Right kidney (tissue), 1 donor: ENCODE measurements around the gene PLXNA1.

Experiments used
- DNase-seq: peaks from one replicate; pipeline ENCODE4 v3.0.0-alpha.2; 2016

Gene PLXNA1

DNA sequence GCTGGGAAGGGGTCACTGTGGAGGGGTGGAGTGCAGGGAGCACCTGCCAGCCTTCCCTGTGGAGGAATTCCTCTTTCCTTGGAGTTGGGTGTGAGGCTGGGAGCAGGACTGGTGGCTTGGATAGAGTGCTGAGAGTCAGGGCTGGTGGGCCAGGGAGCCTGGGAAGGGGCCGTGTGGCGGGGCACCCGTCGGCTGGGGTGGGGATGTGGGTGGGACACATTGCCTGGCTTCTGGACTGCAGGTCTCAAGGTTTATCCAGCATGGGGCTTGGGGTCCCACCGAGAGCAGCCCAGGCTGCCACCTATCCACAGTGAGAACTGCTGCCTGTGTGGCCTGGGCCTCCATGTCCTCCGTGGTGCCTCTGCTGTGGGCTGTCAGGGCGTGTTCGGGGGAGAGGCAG lies 4.7 kb downstream of the PLXNA1 start:
- no peak for DNase-seq

- no peak for DNase-seq
These were observed 5.6 kb downstream of the PLXNA1 start for GRCh38 chr3:126988451-126989021.

DNA sequence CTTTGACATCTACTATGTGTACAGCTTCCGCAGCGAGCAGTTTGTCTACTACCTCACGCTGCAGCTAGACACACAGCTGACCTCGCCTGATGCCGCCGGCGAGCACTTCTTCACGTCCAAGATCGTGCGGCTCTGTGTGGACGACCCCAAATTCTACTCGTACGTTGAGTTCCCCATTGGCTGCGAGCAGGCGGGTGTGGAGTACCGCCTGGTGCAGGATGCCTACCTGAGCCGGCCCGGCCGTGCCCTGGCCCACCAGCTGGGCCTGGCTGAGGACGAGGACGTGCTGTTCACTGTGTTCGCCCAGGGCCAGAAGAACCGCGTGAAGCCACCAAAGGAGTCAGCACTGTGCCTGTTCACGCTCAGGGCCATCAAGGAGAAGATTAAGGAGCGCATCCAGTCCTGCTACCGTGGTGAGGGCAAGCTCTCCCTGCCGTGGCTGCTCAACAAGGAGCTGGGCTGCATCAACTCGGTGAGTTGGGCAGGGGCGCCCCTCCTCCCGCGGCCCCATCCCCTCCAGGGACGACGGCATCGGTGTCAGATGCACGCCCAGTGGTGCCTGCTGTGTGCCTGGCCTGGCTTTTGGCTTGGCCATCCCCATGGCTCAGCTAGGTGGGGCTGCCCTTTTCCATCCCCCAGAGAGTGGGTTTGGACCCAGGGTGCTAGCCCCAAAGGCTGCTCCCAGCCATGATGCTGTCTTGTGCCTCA lies 6.6 kb downstream of the PLXNA1 start:
- DNase-seq = no peak

- DNase-seq = no peak
These were observed 7.2 kb downstream of the PLXNA1 start for GRCh38 chr3:126990024-126990700.

- no peak for DNase-seq
These were observed 8.0 kb downstream of the PLXNA1 start for GRCh38 chr3:126990890-126991289.

DNA sequence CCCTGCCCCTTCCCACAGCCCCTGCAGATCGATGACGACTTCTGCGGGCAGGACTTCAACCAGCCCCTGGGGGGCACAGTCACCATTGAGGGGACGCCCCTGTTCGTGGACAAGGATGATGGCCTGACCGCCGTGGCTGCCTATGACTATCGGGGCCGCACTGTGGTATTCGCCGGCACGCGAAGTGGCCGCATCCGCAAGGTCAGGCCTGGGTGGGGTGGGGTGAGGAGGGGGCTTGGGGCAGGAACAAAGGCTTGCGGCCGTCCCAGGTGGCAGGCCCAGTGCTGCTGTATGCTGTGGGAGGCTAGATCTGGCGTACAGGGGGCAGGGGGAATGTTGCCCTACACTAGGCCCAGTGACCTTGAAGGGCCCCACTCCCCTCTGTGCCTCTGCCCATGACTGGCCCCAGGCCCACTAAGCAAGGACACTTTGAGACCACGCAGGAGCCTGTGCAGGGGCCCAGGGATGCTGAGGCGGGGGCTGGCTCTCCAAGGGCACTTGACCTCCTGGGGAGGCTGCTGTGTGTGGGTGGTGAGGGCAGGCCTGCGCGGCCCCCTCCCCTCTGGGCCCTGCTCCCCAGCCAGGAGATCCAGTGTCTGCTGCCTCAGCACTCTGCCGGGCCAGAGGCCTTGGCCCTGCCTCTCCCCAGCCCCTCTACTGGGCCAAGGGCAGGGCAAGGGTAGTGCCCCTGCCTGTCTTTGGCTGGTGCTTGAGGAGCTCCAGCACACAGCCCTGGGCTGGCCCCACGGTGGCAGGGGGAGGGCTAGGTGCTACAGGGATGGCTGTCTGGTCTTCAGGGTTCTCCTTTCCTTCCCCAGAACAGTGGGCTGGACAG lies 8.7 kb downstream of the PLXNA1 start:
- DNase-seq = no peak

- DNase-seq = no peak
These were observed 9.3 kb downstream of the PLXNA1 start for GRCh38 chr3:126992216-126992615.

- DNase-seq = no peak
These were observed 9.9 kb downstream of the PLXNA1 start for GRCh38 chr3:126992776-126993175.

DNA sequence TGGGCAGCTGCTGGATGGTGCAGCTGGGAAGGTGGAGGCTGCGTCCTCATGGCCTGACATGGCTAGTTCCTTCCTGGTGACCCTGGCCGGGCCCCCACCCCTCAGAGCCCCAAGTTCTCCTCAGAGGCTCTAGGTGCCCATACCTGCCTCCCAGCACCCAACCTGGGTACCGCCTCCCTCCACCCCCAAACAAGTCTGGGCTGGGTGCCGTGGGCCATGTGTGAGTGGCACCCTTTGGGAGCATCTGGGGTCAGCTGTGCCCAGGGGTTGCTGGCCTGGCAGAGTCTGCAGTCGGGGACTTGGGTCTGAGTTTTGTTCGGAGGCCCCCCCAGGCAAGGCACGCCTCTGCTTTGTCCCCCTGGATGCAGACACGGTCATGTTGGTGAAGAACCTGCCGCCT lies 10.5 kb downstream of the PLXNA1 start:
- no peak for DNase-seq

GRCh38 chr3:126994661-126995245 lies 11.8 kb downstream of the PLXNA1 start:
- DNase-seq = no peak

DNA sequence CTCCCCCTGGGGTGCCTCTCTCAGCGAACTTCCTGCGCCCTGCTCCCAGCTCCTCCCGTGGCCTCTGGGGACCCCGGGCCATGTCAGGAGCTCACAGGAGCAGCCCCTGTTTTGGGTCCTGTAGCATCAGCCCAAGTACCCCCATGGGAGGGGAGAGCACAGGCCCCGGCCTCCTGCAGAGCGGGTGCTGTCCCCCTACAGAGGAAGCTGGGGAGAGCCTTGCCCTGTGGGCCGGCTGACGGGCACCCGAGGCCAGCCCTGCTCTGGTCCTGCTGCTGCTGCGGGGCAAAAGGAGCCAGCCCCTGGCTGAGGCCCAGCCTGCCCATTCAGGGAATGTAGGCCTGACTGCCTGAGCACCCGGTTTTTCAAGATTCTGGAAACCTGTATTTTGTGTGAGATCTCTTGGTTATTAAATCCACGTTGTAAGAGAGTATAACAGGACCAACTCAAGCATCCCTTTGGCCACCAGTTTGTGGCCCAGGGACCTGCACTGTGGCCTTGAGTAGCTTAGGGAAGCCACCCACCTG lies 12.4 kb downstream of the PLXNA1 start:
- no peak for DNase-seq

DNA sequence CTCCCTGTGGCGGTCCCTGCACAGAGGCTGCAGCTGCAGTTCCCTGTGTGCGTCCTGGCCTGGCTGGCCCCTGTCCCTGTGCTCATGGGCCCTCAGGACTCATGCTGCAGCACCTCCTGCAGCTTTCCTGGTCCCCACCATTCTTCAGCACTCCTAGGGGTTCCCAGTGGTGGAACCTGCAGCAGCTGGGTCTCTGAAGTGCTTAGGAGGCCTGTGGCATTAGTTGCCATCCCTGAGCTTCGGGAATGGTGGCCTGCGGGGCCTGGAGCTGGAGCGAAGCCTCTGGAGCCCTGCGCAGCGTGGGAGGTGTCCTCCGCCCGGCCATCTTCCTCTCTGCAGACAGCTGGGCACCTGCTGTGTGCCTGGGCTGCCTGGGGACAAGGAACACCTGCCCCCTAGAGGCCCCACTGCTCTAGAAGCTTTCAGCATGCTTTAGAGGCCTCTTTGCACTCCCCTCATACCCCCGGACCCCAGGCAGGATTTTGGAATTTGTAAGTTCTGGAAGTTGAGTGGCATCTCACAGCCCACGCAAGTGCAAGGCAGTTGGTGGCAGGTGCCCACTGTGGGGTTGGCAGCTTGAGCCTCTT lies 13.1 kb downstream of the PLXNA1 start:
- no peak for DNase-seq

DNA sequence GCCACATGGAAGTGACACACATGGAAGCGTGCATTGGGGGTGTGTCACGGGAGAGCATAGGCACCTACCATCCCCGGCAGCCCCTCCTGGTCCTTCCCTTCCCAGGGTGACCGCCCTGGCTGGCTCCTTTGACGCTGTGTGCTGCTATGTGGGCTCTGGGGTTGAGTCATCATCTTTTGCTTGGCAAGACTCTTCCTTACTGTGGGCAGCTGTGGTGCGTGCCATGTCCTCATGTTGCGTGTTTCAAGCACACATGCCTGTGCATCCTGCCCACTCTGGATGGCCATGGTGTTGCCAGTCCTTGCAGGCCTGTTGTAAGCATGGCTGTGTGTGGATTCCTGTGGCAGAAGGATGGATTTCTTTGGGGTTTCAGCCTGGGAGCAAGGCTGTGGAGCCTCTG lies 14.0 kb downstream of the PLXNA1 start:
- DNase-seq = no peak

- DNase-seq = no peak
These were observed 14.6 kb downstream of the PLXNA1 start for GRCh38 chr3:126997455-126998038.

DNA sequence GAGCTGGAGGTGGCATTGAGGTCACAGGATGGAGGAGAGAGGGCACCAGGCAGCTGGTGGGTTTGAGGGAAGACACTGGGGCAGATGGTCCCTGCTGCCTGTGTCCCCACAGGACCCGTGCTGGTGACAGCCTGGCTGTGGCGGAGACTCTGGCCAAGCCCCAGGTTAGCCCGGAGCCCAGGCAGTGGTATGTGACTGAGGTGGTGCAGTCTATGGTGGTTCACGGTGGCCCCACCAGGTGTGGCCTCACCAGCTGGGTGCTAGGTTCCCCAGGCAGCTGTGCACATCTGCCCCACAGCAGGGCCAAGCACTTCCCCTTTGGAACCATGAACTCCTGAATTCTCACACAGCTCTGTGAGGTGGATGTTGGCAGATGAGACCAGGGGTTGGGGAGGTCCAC lies 15.4 kb downstream of the PLXNA1 start:
- no peak for DNase-seq

DNA sequence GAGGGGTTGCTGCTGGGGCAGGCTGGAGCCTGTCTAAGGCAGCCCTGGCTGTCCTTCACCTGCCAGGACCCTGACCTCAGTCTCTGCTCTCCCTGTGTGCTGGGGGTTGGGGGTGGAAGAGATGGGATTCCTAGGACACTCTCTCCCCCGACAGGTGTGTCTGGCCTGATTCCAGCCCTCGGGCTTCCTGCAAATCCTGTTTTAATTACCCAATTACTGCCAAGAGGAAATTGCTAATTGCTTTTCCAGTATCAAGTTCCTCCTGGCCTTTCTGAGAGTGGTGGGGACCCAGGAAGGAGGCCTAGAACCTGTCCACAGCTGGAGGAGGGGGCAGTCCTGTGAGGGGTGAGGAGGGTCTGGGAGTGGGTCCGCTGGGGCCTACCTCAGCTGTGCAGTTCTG lies 15.8 kb downstream of the PLXNA1 start:
- DNase-seq = no peak

- no peak for DNase-seq
These were observed 16.5 kb downstream of the PLXNA1 start for GRCh38 chr3:126999383-126999782.

DNA sequence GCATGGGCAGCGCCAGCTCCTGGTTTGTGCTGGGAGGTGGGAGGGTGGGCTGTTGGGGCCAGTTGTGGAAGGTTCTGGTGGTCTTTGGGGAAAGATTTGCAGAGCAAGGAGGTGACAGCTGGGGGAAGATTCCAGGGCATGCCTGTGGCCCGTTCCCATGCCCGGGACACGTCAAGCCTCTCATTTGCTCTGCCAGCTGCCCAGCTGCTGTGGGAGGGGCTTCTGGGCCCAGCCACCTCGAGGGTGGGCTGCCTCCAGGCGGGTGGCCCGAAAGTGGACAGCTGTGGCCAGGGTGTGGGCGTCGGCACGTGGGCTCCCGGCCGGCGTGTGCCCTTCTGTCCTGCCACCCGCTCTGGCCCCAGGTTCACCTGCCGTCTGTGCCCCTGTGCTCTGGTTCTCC lies 17.2 kb downstream of the PLXNA1 start:
- DNase-seq = no peak

GRCh38 chr3:127000761-127001160 lies 17.8 kb downstream of the PLXNA1 start:
- no peak for DNase-seq

DNA sequence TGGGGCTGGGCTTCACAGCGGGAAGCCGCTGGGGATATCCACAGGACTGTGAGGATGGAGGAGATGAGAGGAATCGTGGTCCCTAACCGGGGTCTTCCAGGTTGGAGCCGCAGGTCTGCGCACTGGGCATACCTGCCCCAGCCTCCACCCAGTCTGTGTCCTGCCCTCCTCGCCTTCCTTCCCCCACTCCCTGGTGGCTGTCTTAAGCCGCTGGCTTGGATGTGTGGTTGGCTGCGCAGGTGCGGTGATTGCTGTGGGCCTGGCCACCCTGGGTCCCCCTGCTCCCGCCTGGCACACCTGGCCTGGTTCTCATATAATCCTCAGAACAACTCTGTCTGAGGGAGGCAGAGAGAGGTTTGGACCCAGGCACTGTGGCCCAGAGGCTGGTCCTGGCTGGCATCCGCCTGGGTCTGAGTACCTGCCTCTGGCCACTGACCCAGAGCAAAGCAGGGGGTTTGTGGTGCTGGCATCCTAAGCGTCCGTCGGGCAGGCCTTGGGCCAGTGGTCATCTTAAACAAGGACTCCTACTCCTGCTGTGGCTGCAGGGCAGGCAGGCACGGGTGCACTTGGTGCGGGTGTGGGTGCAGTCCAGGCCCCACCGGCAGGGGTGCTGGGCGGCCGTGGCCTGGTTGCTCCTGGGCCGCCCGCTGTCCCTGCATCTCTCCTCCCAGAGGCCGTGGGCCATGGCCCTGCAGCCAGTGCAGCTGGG lies 18.7 kb downstream of the PLXNA1 start:
- DNase-seq = no peak
